IPS-15b (cell line): ENCODE measurements around the gene SNN.

Experiments used
- H3K27me3 ChIP-seq: one replicate; pipeline ENCODE4 v1.6.1; 2013; ENCODE audit warnings: low read length; ENCODE audit not compliant: control insufficient read depth, insufficient read depth
- H3K36me3 ChIP-seq: one replicate; pipeline ENCODE4 v1.6.1; 2013; ENCODE audit warnings: low read length; ENCODE audit not compliant: control insufficient read depth, insufficient read depth
- H3K4me1 ChIP-seq: one replicate; pipeline ENCODE4 v1.6.1; 2013; ENCODE audit warnings: mild to moderate bottlenecking, low read length; ENCODE audit not compliant: control insufficient read depth, insufficient read depth
- H3K4me3 ChIP-seq: one replicate; pipeline ENCODE4 v1.5.1; 2013; ENCODE audit warnings: low read depth, low read length
- H3K9ac ChIP-seq: one replicate; pipeline ENCODE4 v1.6.1; 2013; ENCODE audit warnings: low read depth, mild to moderate bottlenecking, low read length
- H3K9me3 ChIP-seq: one replicate; pipeline ENCODE4 v1.6.1; 2013; ENCODE audit warnings: mild to moderate bottlenecking, low read length; ENCODE audit not compliant: control insufficient read depth, insufficient read depth

SNN gene

DNA sequence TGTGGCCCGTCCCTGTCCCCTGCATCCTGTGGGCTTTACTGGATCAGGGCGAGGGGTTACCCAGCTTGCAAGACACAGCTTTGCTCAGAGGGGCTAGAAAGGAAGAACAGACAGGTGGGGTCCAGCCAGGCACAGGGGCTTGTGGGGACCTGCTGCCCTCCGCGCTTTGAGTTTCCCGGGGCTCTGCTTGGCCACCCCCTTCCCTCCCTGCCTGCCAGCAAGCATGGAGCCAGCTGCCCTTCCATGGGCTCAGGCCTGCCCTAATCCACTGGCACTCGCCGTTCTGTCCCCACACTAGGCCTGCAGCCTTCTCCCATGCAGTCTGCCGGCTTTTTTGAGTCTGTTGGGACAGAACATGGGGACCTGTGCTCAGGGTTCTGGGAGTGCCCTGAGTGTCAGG lies 3.4 kb downstream of the SNN start:
- H3K36me3 ChIP-seq = peaks cover 22% of the 10 kb centered on the region
- no peaks in the 10 kb centered on the region for H3K27me3 ChIP-seq
- H3K9me3 ChIP-seq = no peaks in the 10 kb centered on the region
- peaks cover 11% of the 10 kb centered on the region for H3K4me1 ChIP-seq
- no peak overlapping the region for H3K9ac ChIP-seq
- H3K4me3 ChIP-seq = no peak overlapping the region

DNA sequence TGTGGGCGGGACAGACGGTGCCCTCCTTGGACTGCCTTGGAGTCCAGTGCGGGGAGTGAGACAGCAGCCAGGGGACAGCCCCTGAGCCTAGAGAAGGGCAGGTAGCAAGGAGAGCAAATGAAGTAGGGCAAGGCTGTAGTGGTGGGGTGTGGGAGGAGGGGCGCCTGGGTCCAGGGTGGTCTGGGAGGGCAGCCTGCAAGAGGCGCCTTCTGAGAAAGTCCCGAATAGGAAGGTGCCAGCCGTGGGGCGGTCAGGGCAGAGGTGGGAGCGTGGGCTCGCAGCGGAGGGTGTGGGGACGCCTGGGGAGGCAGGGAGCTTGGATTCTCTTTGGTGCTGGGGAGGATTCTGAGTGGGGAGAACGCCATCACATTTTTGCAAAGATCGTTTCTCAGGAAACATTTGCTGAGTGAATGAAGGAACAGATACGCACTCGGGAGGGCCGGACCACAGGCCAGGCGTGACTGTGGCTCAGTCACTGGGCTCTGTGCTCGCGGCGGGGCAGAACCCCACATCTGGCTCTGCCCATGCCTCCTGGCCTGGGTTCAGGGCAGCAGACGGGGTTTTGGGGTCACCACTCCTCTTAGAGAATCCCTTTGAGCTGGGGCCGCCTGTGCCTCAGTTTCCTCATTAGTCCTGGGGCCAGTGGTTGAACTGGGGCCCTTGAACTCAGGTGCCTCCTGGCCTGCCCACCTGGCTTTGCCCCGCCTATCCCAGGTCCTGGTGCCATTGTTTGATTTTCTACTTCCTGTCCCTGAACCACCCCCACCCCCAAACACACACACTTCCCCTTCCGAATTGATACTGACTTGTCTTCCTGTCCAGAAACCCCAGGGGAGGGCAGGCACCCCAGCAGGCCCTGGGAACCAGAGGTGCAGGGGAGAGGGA lies 4.2 kb downstream of the SNN start:
- Histone ChIP-seq H3K4me3 (no peak overlapping the region), H3K4me1 (peaks cover 11% of the 10 kb centered on the region), H3K9me3 (no peaks in the 10 kb centered on the region), H3K9ac (no peak overlapping the region), H3K36me3 (peaks cover 29% of the 10 kb centered on the region), H3K27me3 (no peaks in the 10 kb centered on the region)

DNA sequence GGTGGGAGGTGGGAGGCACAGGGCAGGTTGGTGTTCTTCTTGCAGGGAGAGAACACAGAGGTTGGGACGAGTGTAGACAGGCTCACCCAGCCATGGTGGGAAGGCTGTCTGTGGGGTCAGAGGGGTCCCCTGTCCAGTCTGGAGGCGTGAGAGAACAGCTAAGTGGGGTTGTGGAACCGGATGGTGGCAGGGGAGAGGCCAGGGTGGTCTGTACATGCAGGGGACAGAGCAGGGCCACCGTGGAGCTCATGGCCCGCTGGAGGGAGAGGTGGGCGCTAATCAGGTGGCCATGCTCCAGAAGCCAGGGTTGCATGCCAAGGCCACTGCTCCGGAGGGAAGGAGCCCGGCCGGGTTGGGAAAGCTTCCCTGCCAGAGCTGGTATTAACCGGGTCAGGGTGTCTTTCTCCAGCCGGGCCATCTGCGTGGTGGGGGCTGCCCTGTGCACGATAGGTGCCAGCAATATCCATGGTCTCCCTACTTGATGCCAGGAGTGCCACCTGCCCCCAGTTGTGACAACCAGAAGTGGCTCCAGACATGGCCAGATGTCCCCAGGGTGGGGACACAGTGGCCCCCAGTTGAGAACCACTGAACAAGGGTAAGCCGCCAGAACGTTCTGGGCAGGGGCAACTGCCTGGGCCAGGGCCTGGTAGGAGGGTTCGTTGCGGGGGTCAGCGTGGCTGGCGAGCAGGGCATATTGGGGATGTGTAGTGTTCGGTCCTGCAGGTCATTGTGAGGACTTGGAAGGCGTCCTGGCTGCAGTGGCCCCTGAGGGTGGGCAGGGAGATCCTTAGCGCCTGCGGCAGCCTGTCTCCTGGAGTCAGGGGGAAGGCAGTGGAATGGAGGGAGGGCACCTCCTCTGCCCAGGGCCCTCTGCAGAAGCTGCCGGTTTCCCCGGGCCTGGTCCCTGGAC lies 5.1 kb downstream of the SNN start:
- Histone ChIP-seq H3K27me3 (no peaks in the 10 kb centered on the region), H3K36me3 (peaks cover 37% of the 10 kb centered on the region), H3K4me1 (peaks cover 11% of the 10 kb centered on the region), H3K9ac (no peak overlapping the region), H3K9me3 (no peaks in the 10 kb centered on the region), H3K4me3 (no peak overlapping the region)

GRCh38 chr16:11674001-11674817 lies 6.0 kb downstream of the SNN start:
- H3K9ac ChIP-seq = no peak overlapping the region
- peaks cover 11% of the 10 kb centered on the region for H3K4me1 ChIP-seq
- no peak overlapping the region for H3K4me3 ChIP-seq
- H3K27me3 ChIP-seq = no peaks in the 10 kb centered on the region
- peaks cover 41% of the 10 kb centered on the region for H3K36me3 ChIP-seq
- H3K9me3 ChIP-seq = no peaks in the 10 kb centered on the region

DNA sequence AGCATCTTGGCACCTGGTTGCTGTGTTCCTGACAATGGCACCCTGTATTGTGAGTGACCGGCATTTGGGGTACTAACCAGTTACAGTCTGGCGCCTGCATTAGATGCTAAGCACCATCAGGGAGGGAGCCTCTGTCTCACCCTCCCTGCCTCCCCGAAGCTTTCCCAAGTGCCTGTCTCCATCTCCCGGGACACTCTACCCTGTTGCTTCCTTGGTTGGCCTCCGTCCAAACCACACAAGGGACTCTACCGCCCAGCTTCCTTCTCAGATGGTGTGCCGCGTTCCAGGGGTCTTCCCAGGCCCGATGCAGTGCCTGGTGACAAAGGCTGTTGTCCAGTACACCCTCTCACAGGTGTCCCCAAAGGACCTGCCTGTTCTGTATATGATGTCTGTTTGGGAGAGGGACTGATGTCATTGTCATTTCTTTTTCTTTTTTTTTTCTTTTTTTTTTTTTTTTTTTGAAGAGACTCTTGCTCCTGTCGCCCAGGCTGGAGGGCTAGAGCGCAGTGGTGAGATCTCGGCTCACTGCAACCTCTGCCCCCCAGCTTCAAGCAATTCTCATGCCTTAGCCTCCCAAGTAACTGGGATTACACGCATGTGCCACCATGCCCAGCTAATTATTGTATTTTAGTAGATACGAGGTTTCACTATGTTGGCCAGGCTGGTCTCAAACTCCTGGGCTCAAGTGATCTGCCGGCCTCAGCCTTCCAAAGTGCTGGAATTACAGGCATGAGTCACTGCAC lies 6.7 kb downstream of the SNN start:
- no peak overlapping the region for H3K4me3 ChIP-seq
- no peaks in the 10 kb centered on the region for H3K9me3 ChIP-seq
- H3K4me1 ChIP-seq = peaks cover 6% of the 10 kb centered on the region
- H3K36me3 ChIP-seq = peaks cover 41% of the 10 kb centered on the region
- no peaks in the 10 kb centered on the region for H3K27me3 ChIP-seq
- no peak overlapping the region for H3K9ac ChIP-seq

GRCh38 chr16:11675561-11676511 lies 7.6 kb downstream of the SNN start:
- Histone ChIP-seq H3K9me3 (no peaks in the 10 kb centered on the region), H3K27me3 (no peaks in the 10 kb centered on the region), H3K4me3 (no peak overlapping the region), H3K4me1 (peaks cover 2% of the 10 kb centered on the region), H3K36me3 (peaks cover 40% of the 10 kb centered on the region), H3K9ac (no peak overlapping the region)

GRCh38 chr16:11676799-11677198 lies 8.5 kb downstream of the SNN start:
- H3K9ac ChIP-seq = peak overlapping the region; percentile 4
- H3K4me1 ChIP-seq = no peaks in the 10 kb centered on the region
- no peaks in the 10 kb centered on the region for H3K27me3 ChIP-seq
- peaks cover 39% of the 10 kb centered on the region for H3K36me3 ChIP-seq
- H3K9me3 ChIP-seq = no peaks in the 10 kb centered on the region
- H3K4me3 ChIP-seq = no peak overlapping the region

- Histone ChIP-seq H3K4me1 (peaks cover 1% of the 10 kb centered on the region), H3K4me3 (no peak overlapping the region), H3K27me3 (no peaks in the 10 kb centered on the region), H3K9me3 (no peaks in the 10 kb centered on the region), H3K36me3 (peaks cover 39% of the 10 kb centered on the region), H3K9ac (peak overlapping the region; percentile 37)
Measured at GRCh38 chr16:11677451-11677951, 9.2 kb downstream of the SNN start.

DNA sequence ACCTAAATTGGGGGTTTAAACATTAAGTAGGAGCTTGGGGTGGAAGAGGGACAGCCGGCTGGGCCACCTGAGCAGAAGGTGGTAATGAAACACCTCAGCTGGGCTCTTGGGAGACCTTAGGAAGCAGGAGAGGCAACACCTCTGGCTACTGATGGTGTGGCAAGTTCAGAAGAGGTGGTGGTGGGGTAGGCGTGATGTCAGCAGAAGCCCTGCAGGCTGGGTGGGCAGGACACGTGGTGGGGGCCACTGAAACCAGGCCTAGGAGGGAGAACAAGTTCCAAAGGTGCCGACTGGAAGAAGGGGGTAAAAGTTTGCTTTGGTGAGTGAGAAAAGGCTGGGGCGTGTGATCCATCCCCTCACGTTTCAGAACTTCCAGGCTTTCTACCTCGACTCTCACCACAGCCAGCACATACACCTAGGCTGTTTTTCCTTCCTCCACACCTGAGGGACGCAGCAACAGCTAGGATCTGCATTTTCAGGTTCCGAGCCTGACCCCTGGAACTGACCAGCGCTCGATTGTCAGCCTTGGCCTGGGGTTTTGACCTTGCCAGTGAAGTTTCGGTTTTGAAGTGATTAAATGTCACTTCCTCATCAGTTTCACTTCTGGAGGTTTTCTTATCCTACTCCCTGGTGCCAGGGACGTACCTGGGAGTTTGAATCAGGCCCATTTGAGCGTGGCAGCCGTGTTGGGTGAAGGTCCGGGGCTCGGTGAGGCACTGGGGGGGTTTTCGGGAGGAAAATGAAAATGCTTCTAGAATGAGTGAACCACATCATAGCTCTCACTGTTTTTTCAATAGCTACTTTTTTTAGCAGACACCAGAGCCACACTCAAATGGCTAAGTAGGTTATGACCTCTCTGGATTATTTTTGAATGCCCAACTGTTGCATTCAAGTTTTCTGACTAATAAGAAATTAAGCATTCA lies 10.0 kb downstream of the SNN start:
- Histone ChIP-seq H3K4me3 (no peak overlapping the region), H3K4me1 (peaks cover 2% of the 10 kb centered on the region), H3K27me3 (no peaks in the 10 kb centered on the region), H3K9ac (peak overlapping the region; percentile 37), H3K36me3 (peaks cover 39% of the 10 kb centered on the region), H3K9me3 (no peaks in the 10 kb centered on the region)
